Brain microvascular endothelial cell (primary cell): ENCODE results near the gene NR0B2.

Source experiments
- DNase-seq: peaks from one replicate; pipeline ENCODE4 v3.0.0-alpha.2; 2020
- H3K27ac ChIP-seq: fragments of 250-450 bp; sonication (Bioruptor Pico); 2 replicates; pipeline ENCODE4 v1.5.1; 2020; ENCODE audit warnings: mild to moderate bottlenecking, moderate library complexity
- H3K27me3 ChIP-seq: fragments of 250-450 bp; sonication (Bioruptor Pico); replicated peaks from 2 replicates; pipeline ENCODE4 v1.5.1; 2020; ENCODE audit warnings: mild to moderate bottlenecking
- H3K36me3 ChIP-seq: fragments of 250-450 bp; sonication (Bioruptor Pico); replicated peaks from 2 replicates; pipeline ENCODE4 v1.5.1; 2020; ENCODE audit warnings: mild to moderate bottlenecking
- H3K4me3 ChIP-seq: 2 replicates; pipeline ENCODE4 v1.5.1; 2011; ENCODE audit warnings: low read depth, mild to moderate bottlenecking, control low read depth, low read length, moderate library complexity
- in situ Hi-C: cut with HindIII; loops from 2 replicates; pipeline ENCODE4 v1.10.0; 2017; ENCODE audit warnings: low sequenced_read_pairs, low pct_ligation_motif_present
- TF ChIP-seq, protein P1 (sequence below): IDR thresholded peaks from 2 replicates; pipeline ENCODE4 v1.5.1; 2011; ENCODE audit warnings: low read depth, mild to moderate bottlenecking, moderate library complexity, low read length, control low read depth, inconsistent platforms; ENCODE audit errors: missing control alignments

Gene NR0B2

DNA sequence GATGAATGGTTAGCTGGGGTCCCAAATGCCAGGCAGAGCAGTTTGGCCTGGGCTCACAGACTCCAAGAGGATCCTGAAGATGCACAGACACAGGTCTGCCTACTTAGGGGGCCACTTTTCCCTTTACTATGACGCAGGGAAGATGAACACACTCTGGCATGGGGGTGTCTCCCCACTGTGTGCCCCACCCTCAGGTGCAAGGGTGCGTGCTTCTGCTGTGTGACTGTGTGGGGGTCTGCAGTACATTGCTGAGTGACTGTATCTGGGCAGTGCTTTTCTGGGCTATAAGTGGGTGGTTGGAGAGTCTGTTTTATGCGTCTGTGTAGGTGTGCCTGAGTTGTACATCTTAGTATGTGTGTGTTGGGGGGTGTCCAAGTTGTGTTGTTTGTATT is 3.8 kb downstream of the NR0B2 start:
- Histone ChIP-seq H3K36me3 (no peaks in the 10 kb centered on the region), H3K27me3 (no peaks in the 10 kb centered on the region), H3K27ac (no peak overlapping the region), H3K4me3 (no peak overlapping the region)
- TF ChIP-seq, protein P1, sequence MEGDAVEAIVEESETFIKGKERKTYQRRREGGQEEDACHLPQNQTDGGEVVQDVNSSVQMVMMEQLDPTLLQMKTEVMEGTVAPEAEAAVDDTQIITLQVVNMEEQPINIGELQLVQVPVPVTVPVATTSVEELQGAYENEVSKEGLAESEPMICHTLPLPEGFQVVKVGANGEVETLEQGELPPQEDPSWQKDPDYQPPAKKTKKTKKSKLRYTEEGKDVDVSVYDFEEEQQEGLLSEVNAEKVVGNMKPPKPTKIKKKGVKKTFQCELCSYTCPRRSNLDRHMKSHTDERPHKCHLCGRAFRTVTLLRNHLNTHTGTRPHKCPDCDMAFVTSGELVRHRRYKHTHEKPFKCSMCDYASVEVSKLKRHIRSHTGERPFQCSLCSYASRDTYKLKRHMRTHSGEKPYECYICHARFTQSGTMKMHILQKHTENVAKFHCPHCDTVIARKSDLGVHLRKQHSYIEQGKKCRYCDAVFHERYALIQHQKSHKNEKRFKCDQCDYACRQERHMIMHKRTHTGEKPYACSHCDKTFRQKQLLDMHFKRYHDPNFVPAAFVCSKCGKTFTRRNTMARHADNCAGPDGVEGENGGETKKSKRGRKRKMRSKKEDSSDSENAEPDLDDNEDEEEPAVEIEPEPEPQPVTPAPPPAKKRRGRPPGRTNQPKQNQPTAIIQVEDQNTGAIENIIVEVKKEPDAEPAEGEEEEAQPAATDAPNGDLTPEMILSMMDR: no peak
- DNase-seq: no peak
- in situ Hi-C loops: no loop called here

DNA sequence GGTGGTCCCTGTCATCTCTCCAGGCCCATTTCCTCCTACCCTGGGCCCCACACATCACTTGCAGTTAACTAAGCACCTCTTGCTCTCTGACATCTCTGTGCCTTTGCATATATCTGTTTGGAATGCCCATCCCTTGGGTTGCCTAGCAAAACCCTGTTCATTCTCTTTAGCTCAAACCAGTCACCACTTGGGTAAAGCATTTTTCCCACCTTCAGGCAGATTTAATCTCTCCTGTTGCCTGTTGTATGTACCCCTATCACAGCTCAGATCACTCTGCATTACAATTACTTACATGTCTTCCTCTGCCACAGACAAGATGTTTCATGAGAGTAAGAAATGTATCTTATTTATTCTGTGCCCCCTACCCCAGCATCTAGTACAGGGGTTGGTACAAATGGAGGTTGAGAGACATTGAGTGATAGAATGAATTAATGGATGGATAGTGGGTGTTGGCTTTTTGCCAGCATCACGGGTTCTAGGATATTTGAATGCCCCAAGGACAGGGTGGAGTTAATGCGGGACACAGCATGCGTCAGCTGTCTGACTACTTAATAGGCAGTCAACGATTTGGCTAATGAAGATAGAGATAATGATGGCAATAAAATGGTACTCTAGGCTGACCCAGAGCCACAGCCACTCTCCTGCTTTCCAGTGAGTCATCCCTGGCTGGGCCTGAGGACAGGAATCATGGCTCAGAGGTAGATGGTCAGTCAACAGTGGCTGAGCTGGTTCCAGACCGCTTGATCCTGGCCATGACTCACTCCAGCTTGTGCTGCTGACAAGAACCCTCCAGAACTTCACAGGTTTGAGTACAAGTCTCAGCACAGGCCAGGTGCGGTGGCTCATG is 6.5 kb downstream of the NR0B2 start:
- Histone ChIP-seq H3K36me3 (no peaks in the 10 kb centered on the region), H3K4me3 (no peak overlapping the region), H3K27me3 (no peaks in the 10 kb centered on the region), H3K27ac (no peak overlapping the region)
- peak; percentile 80 for DNase-seq
- TF ChIP-seq, protein P1: no peak
- in situ Hi-C loops: no loop called here

DNA sequence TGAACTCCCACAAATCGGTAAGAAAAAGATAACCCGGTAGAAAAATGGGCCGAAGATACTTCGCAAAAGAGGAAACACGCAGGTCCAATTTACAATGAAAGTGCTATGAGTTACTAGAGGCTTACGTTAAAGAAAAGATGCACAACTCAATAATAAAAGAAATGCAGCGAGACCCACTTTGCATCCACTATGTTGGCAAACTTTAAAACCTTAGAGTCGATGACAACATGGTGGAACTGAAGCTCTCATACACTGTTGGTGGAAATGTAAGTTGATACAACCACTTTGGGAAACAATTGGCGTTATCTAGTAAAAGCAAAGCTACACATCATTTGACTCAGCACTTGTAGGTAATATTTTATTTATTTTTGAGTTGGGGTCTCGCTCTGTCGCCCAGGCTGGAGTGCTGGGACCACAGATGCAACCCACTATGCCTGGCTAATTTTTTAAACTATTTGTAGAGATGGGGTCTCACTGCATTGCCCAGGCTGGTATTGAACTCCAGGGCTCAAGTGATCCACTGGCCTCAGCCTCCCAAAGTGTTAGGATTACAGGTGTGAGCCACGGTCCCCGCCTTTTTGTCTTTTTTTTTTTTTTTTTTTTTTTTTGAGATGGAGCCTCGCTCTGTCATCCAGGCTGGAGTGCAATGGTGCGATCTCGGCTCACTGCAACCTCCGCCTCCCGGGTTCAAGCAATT is 12.8 kb downstream of the NR0B2 start:
- H3K27ac ChIP-seq: peak overlapping the region; percentile 91
- DNase-seq: no peak
- TF ChIP-seq, protein P1: no peak
- peaks cover 9% of the 10 kb centered on the region for H3K36me3 ChIP-seq
- no peaks in the 10 kb centered on the region for H3K27me3 ChIP-seq
- H3K4me3 ChIP-seq: peak overlapping the region; percentile 96
- in situ Hi-C loops: no loop called here

DNA sequence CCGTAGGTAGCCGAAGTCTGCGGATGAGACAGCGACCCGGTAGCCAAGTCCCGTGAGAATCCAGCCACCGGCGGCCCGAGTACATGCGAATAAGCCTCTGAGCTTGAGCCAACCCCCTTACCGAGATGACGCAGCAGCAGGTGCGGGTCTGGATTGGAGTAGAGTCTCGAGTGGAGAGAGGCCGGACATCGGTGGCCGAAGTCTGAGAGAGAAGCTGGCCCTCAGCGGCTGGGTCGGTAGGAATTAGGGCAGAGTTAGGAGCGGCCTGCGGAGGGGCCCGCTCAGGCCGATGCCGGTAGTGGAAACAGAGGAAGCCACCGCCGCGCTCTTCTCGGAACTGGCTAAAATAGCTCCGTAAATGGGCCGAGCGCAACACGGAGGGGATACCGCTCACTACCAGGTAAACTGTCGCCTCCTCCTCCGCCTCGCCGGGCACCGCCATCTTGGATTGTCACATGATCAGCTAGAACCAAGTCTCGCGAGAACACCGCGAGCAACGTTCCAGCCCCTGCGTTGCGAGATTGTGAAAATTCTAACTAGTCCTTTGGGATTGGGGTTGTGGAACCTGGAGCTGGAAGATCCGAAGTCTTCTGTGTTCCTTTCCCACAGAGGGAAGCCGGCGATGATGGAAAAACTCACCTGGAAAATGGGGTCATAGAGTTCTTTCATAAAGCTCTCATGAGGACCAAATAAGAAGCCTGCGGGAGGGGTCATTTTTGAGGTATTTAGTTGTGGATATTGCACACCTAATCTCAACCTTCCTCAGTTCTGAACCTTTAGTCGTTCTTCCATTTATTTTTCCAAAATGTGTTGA is 13.6 kb downstream of the NR0B2 start, which contains the start of gene GPATCH3:
GPATCH3 (minus strand) TSS at position 467 of the 814 bp plus-strand sequence; CDS start at position 442, 25 bp downstream.
- in situ Hi-C loops: no loop called here
- DNase-seq: peak; percentile 90
- TF ChIP-seq, protein P1: no peak
- peak within 1 kb of the TSS; percentile 96 for H3K4me3 ChIP-seq
- H3K27me3 ChIP-seq: no peaks in the 10 kb centered on the region
- peak within 1 kb of the TSS; percentile 91 for H3K27ac ChIP-seq
- H3K36me3 ChIP-seq: peaks cover 14% of the 10 kb centered on the region

DNA sequence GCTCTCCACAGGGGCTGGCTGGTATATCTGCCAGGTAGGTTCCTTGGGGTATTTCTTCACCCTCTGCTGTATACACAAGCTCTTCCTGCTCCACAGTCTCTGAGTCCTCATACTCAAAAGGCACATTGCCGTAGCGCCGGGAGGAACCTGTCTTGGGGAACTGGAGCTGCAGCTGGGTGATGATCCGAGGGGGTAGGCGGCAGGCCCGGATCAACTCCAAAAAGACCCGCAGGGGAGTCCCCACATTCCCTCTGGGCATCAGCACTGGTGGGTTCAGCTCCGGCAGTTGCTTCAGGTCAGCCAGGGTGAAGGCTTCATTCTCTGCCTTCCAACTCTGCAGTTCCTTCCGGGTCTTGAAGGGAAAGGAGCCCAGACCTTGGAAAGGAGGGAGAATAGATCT is 16.4 kb downstream of the NR0B2 start:
- Histone ChIP-seq H3K27me3 (no peaks in the 10 kb centered on the region), H3K4me3 (no peak overlapping the region), H3K36me3 (peaks cover 30% of the 10 kb centered on the region), H3K27ac (no peak overlapping the region)
- DNase-seq: no peak
- in situ Hi-C loops: no loop called here
- TF ChIP-seq, protein P1: no peak
